Measurements from ENCODE around the gene RAD52.

RAD52 gene

GRCh38 chr12:958588-959123 is 9.2 kb upstream of the RAD52 start:
- Histone ChIP-seq H3K4me3 (ENCODE audit: insufficient read depth, low read length, poor library complexity, severe bottlenecking) (no peak overlapping the region), H3K27ac (ENCODE audit: low read depth, low read length) (no peak overlapping the region), H3F3A (ENCODE audit: insufficient read depth) (0 out of 2 replicates have a peak, but pooled peaks cover 2% of the 10 kb centered on the region), H3K79me2 (ENCODE audit: insufficient read depth, low read length) (no peaks in the 10 kb centered on the region), H2AFZ (ENCODE audit: low read depth, low read length, severe bottlenecking) (no peak overlapping the region), H3K4me2 (ENCODE audit: low read depth, low read length, poor library complexity, severe bottlenecking) (no peak overlapping the region), H3K27me3 (ENCODE audit: low read length) (no peaks in the 10 kb centered on the region), H3K9ac (ENCODE audit: low read length) (no peak overlapping the region), H3K36me3 (ENCODE audit: low read length) (no peaks in the 10 kb centered on the region), H3K9me3 (ENCODE audit: insufficient read depth, low read length) (no peaks in the 10 kb centered on the region), H4K20me1 (ENCODE audit: low read depth, low read length) (no peaks in the 10 kb centered on the region), H3K9me2 (replicated peaks; ENCODE audit: insufficient read depth, low read length) (no peaks in the 10 kb centered on the region)
- TF ChIP-seq EZH2phosphoT487 (conservative IDR thresholded peaks at IDR 0.05; ENCODE audit: low read length) (no peak), CTCF (IDR thresholded peaks at IDR 0.05; ENCODE audit: insufficient read depth, low read length, poor library complexity, severe bottlenecking) (no peak)

GRCh38 chr12:955939-956338 is 6.4 kb upstream of the RAD52 start:
- Histone ChIP-seq H3K9me3 (ENCODE audit: insufficient read depth, low read length) (no peaks in the 10 kb centered on the region), H3F3A (ENCODE audit: insufficient read depth) (peaks cover 15% of the 10 kb centered on the region; the same call in 1 of the 2 replicates), H3K4me2 (ENCODE audit: low read depth, low read length, poor library complexity, severe bottlenecking) (no peak overlapping the region), H3K4me3 (ENCODE audit: insufficient read depth, low read length, poor library complexity, severe bottlenecking) (no peak overlapping the region), H3K36me3 (ENCODE audit: low read length) (no peaks in the 10 kb centered on the region), H3K9me2 (replicated peaks; ENCODE audit: insufficient read depth, low read length) (no peaks in the 10 kb centered on the region), H3K79me2 (ENCODE audit: insufficient read depth, low read length) (no peaks in the 10 kb centered on the region), H4K20me1 (ENCODE audit: low read depth, low read length) (no peaks in the 10 kb centered on the region), H2AFZ (ENCODE audit: low read depth, low read length, severe bottlenecking) (no peak overlapping the region), H3K27me3 (ENCODE audit: low read length) (no peaks in the 10 kb centered on the region), H3K27ac (ENCODE audit: low read depth, low read length) (no peak overlapping the region), H3K9ac (ENCODE audit: low read length) (no peak overlapping the region)
- TF ChIP-seq CTCF (IDR thresholded peaks at IDR 0.05; ENCODE audit: insufficient read depth, low read length, poor library complexity, severe bottlenecking): no peak
- TF ChIP-seq EZH2phosphoT487 (conservative IDR thresholded peaks at IDR 0.05; ENCODE audit: low read length): no peak

- no peak overlapping the region for H2AFZ ChIP-seq (ENCODE audit: low read depth, low read length, severe bottlenecking)
- no peaks in the 10 kb centered on the region for H3K36me3 ChIP-seq (ENCODE audit: low read length)
- no peaks in the 10 kb centered on the region for H3K27me3 ChIP-seq (ENCODE audit: low read length)
- H3K9me3 ChIP-seq (ENCODE audit: insufficient read depth, low read length): no peaks in the 10 kb centered on the region
- peaks cover 15% of the 10 kb centered on the region; the same call in 1 of the 2 replicates for H3F3A ChIP-seq (ENCODE audit: insufficient read depth)
- H4K20me1 ChIP-seq (ENCODE audit: low read depth, low read length): no peaks in the 10 kb centered on the region
- no peak overlapping the region for H3K27ac ChIP-seq (ENCODE audit: low read depth, low read length)
- H3K4me2 ChIP-seq (ENCODE audit: low read depth, low read length, poor library complexity, severe bottlenecking): no peak overlapping the region
- TF ChIP-seq CTCF (IDR thresholded peaks at IDR 0.05; ENCODE audit: insufficient read depth, low read length, poor library complexity, severe bottlenecking) (no peak), EZH2phosphoT487 (conservative IDR thresholded peaks at IDR 0.05; ENCODE audit: low read length) (no peak)
- no peaks in the 10 kb centered on the region for H3K79me2 ChIP-seq (ENCODE audit: insufficient read depth, low read length)
- no peak overlapping the region for H3K4me3 ChIP-seq (ENCODE audit: insufficient read depth, low read length, poor library complexity, severe bottlenecking)
- no peak overlapping the region for H3K9ac ChIP-seq (ENCODE audit: low read length)
- no peaks in the 10 kb centered on the region for H3K9me2 ChIP-seq (replicated peaks; ENCODE audit: insufficient read depth, low read length)
Observed at GRCh38 chr12:954741-955140, 5.2 kb upstream of the RAD52 start.

Data from SU-DHL-6 (cell line).